ENCODE measurements around the gene CBLB. TPM values are rescaled to one million over a fixed set of nuclear protein-coding genes. Genes with fewer than 3 reads are reported as not detected.
A peak's percentile ranks its signal among the peaks of the same experiment; 100 is the strongest.

The CBLB gene
- total RNA-seq, 4 donors from 2014 or later, result 17.0 to 33.8 (median 23.0) TPM

DNA sequence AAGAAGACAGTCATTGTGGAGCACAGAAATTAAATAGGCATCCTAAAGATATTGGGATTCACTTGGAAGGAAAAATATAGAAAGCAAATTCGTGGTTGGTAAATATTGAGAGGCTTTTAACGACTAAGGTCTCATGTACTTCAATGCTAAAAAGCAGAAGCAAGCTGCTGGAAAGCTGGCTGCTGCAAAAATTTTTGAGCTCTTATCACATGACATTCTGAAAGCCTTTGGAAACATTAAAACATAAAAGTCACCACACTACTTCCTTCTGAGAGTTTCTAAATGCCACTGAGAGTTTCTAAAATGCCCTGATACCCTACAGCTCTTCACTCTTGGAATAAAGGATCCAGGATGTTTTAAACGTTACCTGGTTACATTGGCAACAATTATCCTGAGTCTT lies 39.0 kb upstream of the CBLB start:
- DNase-seq (ENCODE audit: low spot score in 2 of 2), result no peak
- intact Hi-C loops (cut with DNase I; ENCODE audit: low total_unique reads), result no loop called here
- no peak overlapping the region for H3K4me3 ChIP-seq (ENCODE audit: low read depth, poor library complexity, severe bottlenecking)
- 38 to 39% methylated on average over 3 of the region's 3 CpGs for WGBS, 2 donors
- TF ChIP-seq POLR2A (IDR thresholded peaks at IDR 0.05), result no peak
- no peak for TF ChIP-seq CTCF (IDR thresholded peaks at IDR 0.05)

GRCh38 chr3:105906836-105907235 lies 38.0 kb upstream of the CBLB start:
- WGBS, 2 donors, result 30 to 31% methylated on average over 4 of the region's 4 CpGs
- no peak overlapping the region for H3K4me3 ChIP-seq (ENCODE audit: low read depth, poor library complexity, severe bottlenecking)
- TF ChIP-seq CTCF (IDR thresholded peaks at IDR 0.05) (no peak), POLR2A (IDR thresholded peaks at IDR 0.05) (no peak)
- peak in 1 of 2 donors; percentile 79 for DNase-seq (ENCODE audit: low spot score in 2 of 2)
- intact Hi-C loops (cut with DNase I; ENCODE audit: low total_unique reads), result no loop called here

GRCh38 chr3:105906345-105906744 lies 37.5 kb upstream of the CBLB start:
- TF ChIP-seq CTCF (IDR thresholded peaks at IDR 0.05) (no peak), POLR2A (IDR thresholded peaks at IDR 0.05) (no peak)

DNA sequence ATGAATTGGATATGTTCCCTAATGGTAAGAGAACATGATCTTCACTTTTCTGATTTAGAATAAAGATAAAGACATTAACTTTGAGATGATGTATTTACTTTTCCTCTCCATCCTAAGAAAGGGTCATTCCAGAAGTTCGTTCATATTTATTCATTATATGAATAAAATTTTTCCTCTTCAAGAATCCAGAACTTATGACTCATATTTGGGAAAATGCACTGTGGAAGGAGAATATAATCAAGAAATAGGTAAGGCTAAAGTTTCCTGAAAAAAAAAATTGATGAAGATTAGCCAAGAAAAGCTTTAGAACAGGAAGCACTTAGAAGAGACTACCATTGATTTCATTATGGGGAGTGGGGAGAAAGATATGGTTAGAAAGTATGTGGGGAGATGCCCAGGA lies 36.5 kb upstream of the CBLB start:
- WGBS, 2 donors, result 59 to 67% methylated on average over 1 of the region's 1 CpG
- TF ChIP-seq POLR2A (IDR thresholded peaks at IDR 0.05) (no peak), CTCF (IDR thresholded peaks at IDR 0.05) (no peak)
- H3K4me3 ChIP-seq (ENCODE audit: low read depth, poor library complexity, severe bottlenecking), result no peak overlapping the region
- intact Hi-C loops (cut with DNase I; ENCODE audit: low total_unique reads), result no loop called here
- no peak for DNase-seq (ENCODE audit: low spot score in 2 of 2)

More at GRCh38 chr3:105906345-105906744, 37.5 kb upstream of the CBLB start:
- intact Hi-C loops (cut with DNase I; ENCODE audit: low total_unique reads), result no loop called here
- DNase-seq (ENCODE audit: low spot score in 2 of 2), result no peak
- WGBS, 2 donors, result 42 to 75% methylated on average over 1 of the region's 1 CpG
- H3K4me3 ChIP-seq (ENCODE audit: low read depth, poor library complexity, severe bottlenecking), result no peak overlapping the region

GRCh38 chr3:105904678-105905284 lies 36.0 kb upstream of the CBLB start:
- WGBS, 2 donors, result 73 to 77% methylated on average over 5 of the region's 5 CpGs
- TF ChIP-seq POLR2A (IDR thresholded peaks at IDR 0.05) (no peak), CTCF (IDR thresholded peaks at IDR 0.05) (no peak)
- H3K4me3 ChIP-seq (ENCODE audit: low read depth, poor library complexity, severe bottlenecking), result no peak overlapping the region
- DNase-seq (ENCODE audit: low spot score in 2 of 2), result no peak
- intact Hi-C loops (cut with DNase I; ENCODE audit: low total_unique reads), result no loop called here

- 98 to 100% methylated on average over 1 of the region's 1 CpG for WGBS, 2 donors
- TF ChIP-seq POLR2A (IDR thresholded peaks at IDR 0.05) (no peak), CTCF (IDR thresholded peaks at IDR 0.05) (no peak)
- intact Hi-C loops (cut with DNase I; ENCODE audit: low total_unique reads), result no loop called here
Measured at GRCh38 chr3:105904251-105904650, 35.4 kb upstream of the CBLB start.

More at GRCh38 chr3:105904251-105904650, 35.4 kb upstream of the CBLB start:
- H3K4me3 ChIP-seq (ENCODE audit: low read depth, poor library complexity, severe bottlenecking), result no peak overlapping the region
- no peak for DNase-seq (ENCODE audit: low spot score in 2 of 2)
